H9 (cell line): ENCODE results near the gene GLRA1. TPM values are rescaled to one million over a fixed set of nuclear protein-coding genes. Genes with fewer than 3 reads are reported as not detected.

Experiments
- DNase-seq: peaks from one replicate; pipeline ENCODE4 v3.0.0-alpha.2; 2017
- H2AFZ ChIP-seq: one replicate; pipeline ENCODE4 v1.6.1; 2013; ENCODE audit warnings: mild to moderate bottlenecking, low read length, control low read depth, moderate library complexity
- H2AK5ac ChIP-seq: 2 replicates; pipeline ENCODE4 v1.6.1; 2013; ENCODE audit warnings: low read length, control low read depth, mixed read lengths; ENCODE audit not compliant: insufficient read length
- H2BK120ac ChIP-seq: one replicate; pipeline ENCODE4 v1.6.1; 2013; ENCODE audit warnings: low read depth, mild to moderate bottlenecking, low read length, control low read depth, inconsistent platforms; ENCODE audit not compliant: poor library complexity, severe bottlenecking
- H2BK12ac ChIP-seq: 2 replicates; pipeline ENCODE4 v1.6.1; 2013; ENCODE audit warnings: low read length, control low read depth, mixed read lengths, low read depth; ENCODE audit not compliant: insufficient read length
- H2BK15ac ChIP-seq: 2 replicates; pipeline ENCODE4 v1.6.1; 2013; ENCODE audit warnings: low read depth, low read length, control low read depth
- H2BK20ac ChIP-seq: one replicate; pipeline ENCODE4 v1.6.1; 2013; ENCODE audit warnings: low read depth, mild to moderate bottlenecking, low read length, control low read depth, inconsistent platforms; ENCODE audit not compliant: poor library complexity, severe bottlenecking
- H2BK5ac ChIP-seq: 2 replicates; pipeline ENCODE4 v1.6.1; 2013; ENCODE audit warnings: low read length, control low read depth, mixed read lengths; ENCODE audit not compliant: insufficient read length
- H3K14ac ChIP-seq: 2 replicates; pipeline ENCODE4 v1.6.1; 2013; ENCODE audit warnings: low read length, control low read depth; ENCODE audit not compliant: insufficient read depth
- H3K18ac ChIP-seq: 2 replicates; pipeline ENCODE4 v1.6.1; 2013; ENCODE audit warnings: low read depth, mild to moderate bottlenecking, mixed read lengths, low read length, control low read depth; ENCODE audit not compliant: insufficient read length
- H3K23ac ChIP-seq: 2 replicates; pipeline ENCODE4 v1.6.1; 2013; ENCODE audit warnings: low read length, control low read depth, mixed read lengths, low read depth; ENCODE audit not compliant: insufficient read length
- H3K23me2 ChIP-seq: 2 replicates; pipeline ENCODE4 v1.6.1; 2013; ENCODE audit warnings: low read depth, mild to moderate bottlenecking, mixed read lengths, low read length, control low read depth; ENCODE audit not compliant: insufficient read length, poor library complexity, severe bottlenecking
- H3K27ac ChIP-seq: 2 replicates; pipeline ENCODE4 v1.5.1; 2013; ENCODE audit warnings: low read length, control low read depth, mixed read lengths, low read depth; ENCODE audit not compliant: insufficient read length
- H3K27me3 ChIP-seq: 2 replicates; pipeline ENCODE4 v1.6.1; 2013; ENCODE audit warnings: low read length, control low read depth, inconsistent platforms; ENCODE audit not compliant: insufficient read depth
- H3K4ac ChIP-seq: 2 replicates; pipeline ENCODE4 v1.6.1; 2013; ENCODE audit warnings: low read depth, mild to moderate bottlenecking, control low read depth, inconsistent platforms, low read length, moderate library complexity
- H3K4me1 ChIP-seq: 2 replicates; pipeline ENCODE4 v1.6.1; 2013; ENCODE audit warnings: low read length, control low read depth, inconsistent platforms; ENCODE audit not compliant: insufficient read depth
- H3K4me2 ChIP-seq: 2 replicates; pipeline ENCODE4 v1.6.1; 2013; ENCODE audit warnings: low read length, control low read depth, mixed read lengths; ENCODE audit not compliant: insufficient read length, insufficient read depth
- H3K56ac ChIP-seq: 2 replicates; pipeline ENCODE4 v1.6.1; 2013; ENCODE audit warnings: low read depth, mild to moderate bottlenecking, mixed read lengths, low read length, control low read depth; ENCODE audit not compliant: insufficient read length
- H3K79me1 ChIP-seq: 2 replicates; pipeline ENCODE4 v1.6.1; 2013; ENCODE audit warnings: low read depth, mild to moderate bottlenecking, moderate library complexity, low read length, control low read depth, inconsistent platforms; ENCODE audit not compliant: insufficient read depth, poor library complexity, severe bottlenecking
- H3K79me2 ChIP-seq: 2 replicates; pipeline ENCODE4 v1.6.1; 2013; ENCODE audit warnings: low read length, control low read depth, inconsistent platforms; ENCODE audit not compliant: insufficient read depth
- H3K9ac ChIP-seq: 2 replicates; pipeline ENCODE4 v1.6.1; 2013; ENCODE audit warnings: low read length, control low read depth, mixed read lengths; ENCODE audit not compliant: insufficient read length; ENCODE audit errors: extremely low read depth
- H3K9me3 ChIP-seq: one replicate; pipeline ENCODE4 v1.6.1; 2013; ENCODE audit warnings: low read depth, low read length, inconsistent platforms; ENCODE audit not compliant: control insufficient read depth
- H3T11ph ChIP-seq: one replicate; pipeline ENCODE4 v1.6.1; 2013; ENCODE audit warnings: mild to moderate bottlenecking, low read length, control low read depth, inconsistent platforms
- H4K20me1 ChIP-seq: one replicate; pipeline ENCODE4 v1.6.1; 2013; ENCODE audit not compliant: control insufficient read depth, insufficient read length, insufficient read depth
- H4K5ac ChIP-seq: 2 replicates; pipeline ENCODE4 v1.6.1; 2013; ENCODE audit warnings: low read depth, mild to moderate bottlenecking, mixed read lengths, low read length, control low read depth; ENCODE audit not compliant: insufficient read length
- H4K8ac ChIP-seq: replicated peaks from 2 replicates; pipeline ENCODE4 v1.6.1; 2013; ENCODE audit warnings: low read length, control low read depth, mixed read lengths, low read depth; ENCODE audit not compliant: insufficient read length
- H4K91ac ChIP-seq: 2 replicates; pipeline ENCODE4 v1.6.1; 2013; ENCODE audit warnings: low read depth, mild to moderate bottlenecking, moderate library complexity, mixed read lengths, low read length, control low read depth; ENCODE audit not compliant: insufficient read length
- H3K27ac Mint-ChIP-seq, 3 experiments: 2 replicates in 2 of 3; 3 replicates in 1 of 3; pipeline ENCODE4 v1.8.0; 2020 to 2021; ENCODE audit warnings: mixed read lengths in 3 of 3, mild to moderate bottlenecking in 1 of 3, moderate library complexity in 1 of 3
- H3K27me3 Mint-ChIP-seq: 2 replicates; pipeline ENCODE4 v1.8.0; 2021; ENCODE audit warnings: low read depth, mild to moderate bottlenecking, moderate library complexity, mixed read lengths
- H3K36me3 Mint-ChIP-seq, 3 experiments: 2 replicates in 2 of 3; 3 replicates in 1 of 3; pipeline ENCODE4 v1.8.0; 2020 to 2021; ENCODE audit warnings: low read depth in 3 of 3, mixed read lengths in 3 of 3; ENCODE audit not compliant: insufficient read depth in 1 of 3
- H3K4me1 Mint-ChIP-seq, 2 experiments: 2 replicates each; pipeline ENCODE4 v1.8.0; 2020; ENCODE audit warnings: mixed read lengths in 2 of 2
- H3K4me3 Mint-ChIP-seq, 2 experiments: 2 replicates in 1 of 2; 3 replicates in 1 of 2; pipeline ENCODE4 v1.8.0; 2020 to 2021; ENCODE audit warnings: mild to moderate bottlenecking in 2 of 2, mixed read lengths in 2 of 2, moderate library complexity in 1 of 2
- H3K9me3 Mint-ChIP-seq, 2 experiments: 2 replicates in 1 of 2; 3 replicates in 1 of 2; pipeline ENCODE4 v1.8.0; 2020; ENCODE audit warnings: mild to moderate bottlenecking in 2 of 2, mixed read lengths in 2 of 2, moderate library complexity in 1 of 2
- CTCF ChIP-seq: fragments of 200-600 bp; sonication (generic); conservative IDR thresholded peaks from 3 replicates; pipeline ENCODE4 v1.8.0; 2021; ENCODE audit warnings: antibody characterized with exemption, mild to moderate bottlenecking
- WGBS: extraction: QIAGEN DNeasy Blood & Tissue Kit; methylation state at CpG from one replicate; pipeline ENCODE4 v1.1.7; 2013; ENCODE audit warnings: missing lambda C conversion rate, low lambda C conversion rate, mixed read lengths; ENCODE audit not compliant: insufficient read length; ENCODE audit errors: extremely low coverage; 5-methylcytosine and 5-hydroxymethylcytosine counted together
- total RNA-seq: library from RNA; stranded (reverse); gene quantifications from 2 replicates; pipeline ENCODE4 v1.2.1, GENCODE V29; 2021

GLRA1 gene
- total RNA-seq, 1 experiment from 2014 or later = not detected

- H2BK15ac ChIP-seq = no peak overlapping the region
- H3K56ac ChIP-seq = no peak overlapping the region
- H3K27ac ChIP-seq = no peak overlapping the region
- no peaks in the 10 kb centered on the region for H4K20me1 ChIP-seq
- H3K9ac ChIP-seq = no peak overlapping the region
- no peak overlapping the region for H4K8ac ChIP-seq
- Mint-ChIP-seq H3K4me3 (no peak overlapping the region), H3K27me3 (peaks cover 4% of the 10 kb centered on the region), H3K36me3 (no peaks in the 10 kb centered on the region), H3K27ac (no peak overlapping the region), H3K4me1 (no peaks in the 10 kb centered on the region), H3K9me3 (no peaks in the 10 kb centered on the region)
- no peaks in the 10 kb centered on the region for H3K79me1 ChIP-seq
- H3K4me1 ChIP-seq = no peaks in the 10 kb centered on the region
- no peak overlapping the region for H4K5ac ChIP-seq
- no peak overlapping the region for H2AFZ ChIP-seq
- H3K27me3 ChIP-seq = no peaks in the 10 kb centered on the region
- no peak overlapping the region for H3K23ac ChIP-seq
- no peak overlapping the region for H3K18ac ChIP-seq
- TF ChIP-seq CTCF = no peak
- H2BK5ac ChIP-seq = no peak overlapping the region
- no peak overlapping the region for H2BK12ac ChIP-seq
- no peak overlapping the region for H4K91ac ChIP-seq
- H3K79me2 ChIP-seq = no peaks in the 10 kb centered on the region
- no peak overlapping the region for H3K14ac ChIP-seq
- H3K9me3 ChIP-seq = no peaks in the 10 kb centered on the region
- no CpG with 5 or more reads among the region's 2 CpGs for WGBS
- DNase-seq = no peak
- H3T11ph ChIP-seq = no peak overlapping the region
- H3K4me2 ChIP-seq = no peak overlapping the region
- H2AK5ac ChIP-seq = no peak overlapping the region
- H2BK120ac ChIP-seq = no peak overlapping the region
- no peak overlapping the region for H2BK20ac ChIP-seq
- H3K23me2 ChIP-seq = no peaks in the 10 kb centered on the region
- no peak overlapping the region for H3K4ac ChIP-seq
Measured at GRCh38 chr5:151870271-151870670, 54.4 kb downstream of the GLRA1 start.
